Body of pancreas (tissue), 4 donors: ENCODE results near the gene APBA2. TPM values are rescaled to one million over a fixed set of nuclear protein-coding genes. Genes with fewer than 3 reads are reported as not detected.
A peak's percentile ranks its signal among the peaks of the same experiment; 100 is the strongest.

Experiments
- ATAC-seq: fragments of 150-250 bp; one replicate; pipeline ENCODE4 v1.9.1; 2016
- DNase-seq, 4 donors: peaks; one replicate each; pipeline ENCODE4 v3.0.0-alpha.2; 2019
- H3K27ac ChIP-seq, 4 donors: fragments of 200-600 bp; sonication (generic); 1 replicate in 3 of 4; 2 replicates in 1 of 4; pipeline versions ENCODE4 v1.5.1 to v1.6.1; 2016 to 2019; ENCODE audit warnings: mild to moderate bottlenecking in 1 of 4, mixed read lengths in 1 of 4, moderate library complexity in 1 of 4
- H3K27me3 ChIP-seq, 2 donors: fragments of 200-600 bp; sonication (generic); one replicate each; pipeline ENCODE4 v1.6.0; 2016; ENCODE audit warnings: mild to moderate bottlenecking in 1 of 2
- H3K36me3 ChIP-seq, 2 donors: fragments of 200-600 bp; sonication (generic); replicated peaks in 1 of 2; 2 replicates each; pipeline ENCODE4 v1.5.1; 2016; ENCODE audit warnings: low read depth in 2 of 2; ENCODE audit not compliant: insufficient read depth in 1 of 2
- H3K4me1 ChIP-seq: fragments of 200-600 bp; sonication (generic); one replicate; pipeline ENCODE4 v1.6.0; 2016
- H3K4me3 ChIP-seq, 2 donors: fragments of 200-600 bp; sonication (generic); 1 replicate in 1 of 2; 2 replicates in 1 of 2; pipeline ENCODE4 v1.5.1; 2016 to 2019
- H3K9me3 ChIP-seq, 3 donors: fragments of 200-600 bp; sonication (generic); 1 replicate in 2 of 3; 2 replicates in 1 of 3; pipeline ENCODE4 v1.5.1; 2016
- CTCF ChIP-seq, 7 experiments: fragments of 450-650 bp in 4 of 7; fragments of 200-600 bp in 3 of 7; sonication (generic) in 3 of 7; IDR thresholded peaks; one replicate each; pipeline ENCODE4 v1.5.1; 2016 to 2019; ENCODE audit warnings: antibody characterized with exemption in 7 of 7
- POLR2A ChIP-seq, 3 donors: fragments of 450-650 bp; IDR thresholded peaks; one replicate each; pipeline ENCODE4 v1.6.1; 2016; ENCODE audit warnings: antibody characterized with exemption in 3 of 3, mild to moderate bottlenecking in 2 of 3
- WGBS, 2 donors: methylation state at CpG; one replicate each; pipeline ENCODE4 v1.1.5; 2017; 5-methylcytosine and 5-hydroxymethylcytosine counted together
- intact Hi-C: fragments of 100-400 bp; cut with DNase I; formaldehyde crosslinking; loops from one replicate; pipeline ENCODE4 v1.15.1; 2023
- total RNA-seq, 2 donors: library from RNA; depleted of rRNA; stranded (reverse); fragments of >200 nt; gene quantifications; one replicate each; pipeline ENCODE4 v1.1.0, GENCODE V29; 2016

Gene APBA2
- total RNA-seq, 2 donors from 2014 or later, result 13.2 to 29.0 TPM

- DNase-seq, result peak; percentile 51 to 75 (median 66)
- WGBS, 2 donors, result 8 to 11% methylated on average over 25 to 31 of the region's 31 CpGs
- Histone ChIP-seq H3K4me1 (peaks cover 13% of the 10 kb centered on the region), H3K4me3 (no peak overlapping the region), H3K9me3 (no peaks in the 10 kb centered on the region), H3K27me3 (no peaks in the 10 kb centered on the region), H3K27ac (no peak overlapping the region), H3K36me3 (no peaks in the 10 kb centered on the region)
- intact Hi-C loops, result no loop called here
- TF ChIP-seq CTCF (IDR thresholded peaks at IDR 0.05) (peak; percentile 74 to 91 (median 85)), POLR2A (IDR thresholded peaks at IDR 0.05) (no peak)
- ATAC-seq, result peak; percentile 81
Observed at GRCh38 chr15:29139540-29140459, 254.0 kb downstream of the APBA2 start.

DNA sequence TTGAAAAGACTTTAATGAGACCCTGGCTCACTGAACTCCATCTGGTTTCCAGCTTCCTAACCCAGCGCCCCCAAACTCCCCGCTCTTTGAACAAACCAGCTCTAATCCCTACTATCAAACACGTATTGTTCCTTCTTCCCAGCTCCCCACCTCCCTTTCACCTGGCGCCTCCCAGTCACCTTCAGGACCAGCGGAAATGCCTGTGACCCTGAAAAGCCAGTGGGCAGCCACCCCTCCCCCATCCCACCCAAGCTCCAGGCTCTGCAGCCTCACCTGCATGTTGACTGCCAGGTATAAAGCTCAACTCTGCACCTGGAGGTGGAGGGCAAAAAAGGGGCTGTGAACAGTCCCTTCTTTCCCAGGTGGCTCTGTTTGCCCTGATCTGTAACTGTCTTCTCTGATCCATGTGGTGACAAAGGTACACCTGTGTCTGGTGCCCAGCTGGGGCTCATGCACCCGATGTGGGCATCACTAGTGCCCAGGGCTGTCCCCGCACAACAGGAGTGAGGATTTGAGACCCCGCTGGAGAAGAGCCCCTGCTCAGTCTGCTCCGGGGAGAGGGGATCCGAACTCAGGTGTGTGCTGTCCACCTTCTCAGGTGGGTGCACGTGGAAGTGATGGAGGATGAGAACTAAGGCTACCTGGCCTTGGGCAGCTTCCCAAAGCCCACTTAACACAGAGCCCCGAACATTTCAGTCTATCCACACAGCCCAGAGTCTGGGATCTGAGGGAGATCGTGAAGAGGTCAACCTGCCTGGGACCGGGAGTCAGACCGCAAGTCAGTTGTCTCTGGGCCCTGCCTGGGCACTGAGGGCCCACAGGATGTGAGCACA, 254.9 kb downstream of the APBA2 start:
- intact Hi-C loops, result no loop called here

GRCh38 chr15:29141308-29142128, 255.7 kb downstream of the APBA2 start:
- no peaks in the 10 kb centered on the region for H3K9me3 ChIP-seq
- ATAC-seq (no peak), DNase-seq (no peak)
- TF ChIP-seq CTCF (IDR thresholded peaks at IDR 0.05) (no peak), POLR2A (IDR thresholded peaks at IDR 0.05) (no peak)
- 74 to 87% methylated on average over 11 to 12 of the region's 12 CpGs for WGBS, 2 donors
- H3K4me3 ChIP-seq, result no peak overlapping the region
- H3K36me3 ChIP-seq, result no peaks in the 10 kb centered on the region
- peaks cover 13% of the 10 kb centered on the region for H3K4me1 ChIP-seq
- intact Hi-C loops, result no loop called here
- H3K27me3 ChIP-seq, result no peaks in the 10 kb centered on the region
- no peak overlapping the region for H3K27ac ChIP-seq

More for the DNA sequence above, 254.9 kb downstream of the APBA2 start:
- no peak for ATAC-seq
- DNase-seq, result peak in 1 of 4 donors; percentile 41
- H3K4me1 ChIP-seq, result peaks cover 13% of the 10 kb centered on the region
- no peaks in the 10 kb centered on the region for H3K27me3 ChIP-seq
- H3K27ac ChIP-seq, result no peak overlapping the region
- H3K36me3 ChIP-seq, result no peaks in the 10 kb centered on the region
- WGBS, 2 donors, result 49 to 71% methylated on average over 5 to 15 of the region's 15 CpGs
- H3K9me3 ChIP-seq, result no peaks in the 10 kb centered on the region
- TF ChIP-seq POLR2A (IDR thresholded peaks at IDR 0.05), result no peak
- TF ChIP-seq CTCF (IDR thresholded peaks at IDR 0.05), result no peak
- no peak overlapping the region for H3K4me3 ChIP-seq

GRCh38 chr15:29142129-29142747, 256.5 kb downstream of the APBA2 start:
- DNase-seq, result no peak
- Histone ChIP-seq H3K4me1 (peaks cover 13% of the 10 kb centered on the region), H3K4me3 (no peak overlapping the region), H3K9me3 (no peaks in the 10 kb centered on the region), H3K36me3 (no peaks in the 10 kb centered on the region), H3K27me3 (no peaks in the 10 kb centered on the region), H3K27ac (no peak overlapping the region)
- 71 to 89% methylated on average over 7 to 8 of the region's 8 CpGs for WGBS, 2 donors
- TF ChIP-seq POLR2A (IDR thresholded peaks at IDR 0.05) (no peak), CTCF (IDR thresholded peaks at IDR 0.05) (no peak)
- no peak for ATAC-seq
- intact Hi-C loops, result no loop called here
